Measurements from ENCODE around the gene DPY30.

- TF ChIP-seq POLR2AphosphoS5 (IDR thresholded peaks at IDR 0.05) (no peak), POLR2A (IDR thresholded peaks at IDR 0.05) (no peak)
These were observed 52.7 kb downstream of the DPY30 start for GRCh38 chr2:31986906-31987305.
